ENCODE data around the gene ANKRD2.
"Not testable (repeated sequence)": the region's sequence is repeated elsewhere in the genome, so short reads cannot be mapped to it uniquely, and the experiment has no call there.

Gene ANKRD2

DNA sequence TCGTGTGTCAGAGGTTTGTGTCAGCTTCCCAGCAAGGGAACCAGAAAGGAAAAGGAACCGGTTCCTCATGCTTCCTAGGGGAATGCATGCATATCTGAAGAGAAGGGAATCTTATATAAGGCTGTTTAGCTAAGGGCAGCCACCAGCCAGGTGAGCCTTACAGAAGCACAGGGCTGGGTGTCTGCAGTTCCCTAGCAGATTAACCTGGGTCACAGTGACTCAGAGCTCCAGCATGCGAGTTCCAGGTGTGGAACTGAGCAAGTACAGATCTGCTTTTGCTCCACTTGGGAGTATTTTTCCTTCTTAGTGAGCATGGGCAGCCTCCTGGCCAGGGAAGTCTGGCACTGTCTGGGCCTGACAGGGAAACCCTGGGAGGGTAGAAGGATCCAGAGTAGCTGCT lies 957 bp upstream of the ANKRD2 start:
- DNase-seq (ENCODE audit: low spot score), result peak; percentile 92

DNA sequence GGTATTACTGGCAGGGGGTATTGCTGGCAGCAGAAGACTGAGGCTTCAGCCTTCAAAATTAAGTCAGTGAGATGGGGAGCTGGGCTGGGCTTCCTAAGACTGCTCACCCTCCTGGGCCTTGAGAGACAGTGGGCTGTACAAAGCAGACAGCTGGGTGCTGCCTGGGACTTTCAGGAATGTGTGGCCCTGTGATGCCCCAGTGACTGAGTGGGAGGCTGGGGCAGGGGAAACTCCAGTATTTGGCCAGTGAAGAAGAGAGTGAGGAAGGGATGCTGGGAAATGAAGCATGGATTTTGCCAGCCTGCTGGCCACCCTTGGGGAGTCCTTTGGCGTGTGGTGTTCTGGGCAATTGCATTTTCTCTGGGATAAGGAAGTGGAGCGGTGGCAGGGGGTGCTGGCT lies 442 bp downstream of the ANKRD2 start:
- DNase-seq (ENCODE audit: low spot score), result peak; percentile 92

DNA sequence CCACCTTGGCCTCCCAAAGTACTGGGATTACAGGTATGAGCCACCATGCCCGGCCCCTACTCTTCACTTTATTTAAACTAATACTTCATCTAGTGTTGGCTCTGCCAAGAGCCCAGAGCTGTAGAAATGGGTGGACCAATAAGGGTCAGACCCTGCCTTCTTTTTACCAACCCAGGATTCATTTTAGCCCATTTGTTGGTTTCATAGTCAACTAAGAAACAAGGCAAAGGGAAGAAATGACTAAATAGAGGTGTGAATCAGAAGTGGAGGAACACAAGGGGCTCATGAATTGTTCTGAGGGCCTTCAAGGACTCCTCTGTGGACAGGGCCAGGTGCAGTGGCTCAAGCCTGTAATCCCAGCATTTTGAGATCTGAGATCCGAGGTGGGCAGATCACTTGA lies 1.1 kb downstream of the ANKRD2 start:
- no peak for DNase-seq (ENCODE audit: low spot score)

DNA sequence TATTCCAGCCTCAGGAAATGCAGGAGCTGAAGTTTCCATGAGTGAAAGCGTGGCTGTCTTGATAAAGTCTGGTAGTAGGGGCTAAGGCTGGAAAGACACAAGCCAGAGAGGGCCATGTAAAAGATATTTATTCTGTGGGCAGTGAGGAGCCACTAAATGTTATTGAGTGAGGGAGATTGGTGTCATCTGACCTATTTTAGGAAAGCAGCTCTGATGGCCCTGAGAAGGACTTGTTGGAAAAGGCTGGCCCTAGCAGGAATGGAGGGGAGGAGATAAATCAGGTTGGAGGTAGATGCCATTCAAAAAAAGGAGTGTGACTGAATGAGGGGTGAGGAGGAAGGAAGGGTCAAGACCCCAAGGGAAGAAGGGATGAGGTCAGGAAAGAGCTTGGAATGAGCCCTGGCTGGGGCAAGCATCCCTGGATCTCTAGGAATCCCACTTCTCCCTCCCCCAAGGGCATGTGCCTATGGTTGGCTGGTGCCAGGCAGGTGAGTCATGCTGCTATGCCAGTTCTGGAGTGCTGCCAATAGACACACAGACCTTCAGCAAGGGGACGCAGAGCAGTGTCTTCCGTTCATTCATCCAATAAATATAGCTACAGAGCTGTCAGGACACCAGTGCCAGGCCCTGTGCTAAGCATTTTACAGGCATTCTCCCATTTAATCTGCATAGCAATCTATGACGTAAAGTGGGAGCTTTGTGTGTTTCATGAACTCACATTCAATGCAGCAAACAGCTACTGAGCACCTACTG lies 2.0 kb downstream of the ANKRD2 start:
- peak; percentile 100 for DNase-seq (ENCODE audit: low spot score)

DNA sequence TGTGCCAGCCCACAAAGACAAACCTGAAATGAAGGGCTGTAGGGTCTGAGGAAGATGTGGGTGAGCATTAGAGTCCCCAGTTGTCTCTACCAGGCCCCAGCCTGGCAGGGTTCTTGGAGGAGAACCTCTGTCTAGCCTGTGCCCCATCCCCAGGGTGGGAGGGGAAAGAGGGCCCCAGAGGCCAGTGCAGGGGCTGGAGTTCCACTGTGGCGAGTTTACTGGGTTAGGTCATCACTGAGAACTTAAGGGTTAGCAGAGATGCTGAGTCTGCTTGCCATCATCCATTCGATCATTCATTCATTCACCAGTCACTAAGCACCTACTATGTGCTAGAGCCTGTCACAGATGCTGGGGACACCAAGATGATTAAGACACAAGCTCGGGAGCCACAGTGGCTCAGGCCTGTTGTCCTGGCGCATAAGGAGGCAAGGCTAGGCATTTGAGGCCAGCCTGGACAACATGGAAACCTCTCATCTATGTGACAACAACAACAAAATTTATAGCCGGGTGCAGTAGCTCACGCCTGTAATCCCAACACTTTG lies 2.6 kb downstream of the ANKRD2 start:
- peak; percentile 79 for DNase-seq (ENCODE audit: low spot score)

DNA sequence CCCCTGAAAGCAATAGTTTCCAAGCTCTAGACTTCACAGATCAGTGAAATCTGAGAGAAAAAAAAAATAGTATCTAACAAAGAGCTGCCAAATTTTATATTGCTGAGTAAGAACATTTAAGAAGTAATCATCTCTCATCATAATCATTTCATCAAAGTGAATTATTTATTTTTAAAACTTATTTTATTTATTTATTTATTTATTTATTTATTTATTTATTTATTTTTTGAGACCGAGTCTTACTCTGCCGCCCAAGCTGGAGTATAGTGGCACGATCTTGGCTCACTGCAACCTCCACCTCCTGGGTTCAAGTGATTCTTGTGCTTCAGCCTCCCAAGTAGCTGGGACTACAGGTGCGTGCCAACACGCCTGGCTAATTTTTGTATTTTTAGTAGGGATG lies 3.9 kb downstream of the ANKRD2 start:
- DNase-seq (ENCODE audit: low spot score), result not testable (repeated sequence)

DNA sequence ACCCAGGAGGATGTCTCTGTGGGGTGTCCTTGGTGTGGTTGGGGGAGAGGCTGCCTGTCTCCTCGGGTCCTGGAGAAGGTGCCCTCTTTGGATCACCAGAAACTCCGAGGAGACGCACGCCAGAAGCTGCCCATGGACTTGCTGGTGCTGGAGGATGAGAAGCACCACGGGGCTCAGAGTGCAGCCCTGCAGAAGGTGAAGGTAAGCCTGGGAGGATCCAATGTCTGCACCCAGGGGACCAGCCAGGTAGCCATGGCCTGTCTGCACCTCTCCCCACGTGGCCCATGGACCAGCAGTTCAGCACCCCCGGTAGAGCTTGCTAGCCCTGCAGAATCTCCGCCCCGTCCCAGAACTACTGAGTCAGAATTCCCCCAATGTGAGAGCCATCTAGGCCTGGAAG lies 5.1 kb downstream of the ANKRD2 start:
- no peak for DNase-seq (ENCODE audit: low spot score)

DNA sequence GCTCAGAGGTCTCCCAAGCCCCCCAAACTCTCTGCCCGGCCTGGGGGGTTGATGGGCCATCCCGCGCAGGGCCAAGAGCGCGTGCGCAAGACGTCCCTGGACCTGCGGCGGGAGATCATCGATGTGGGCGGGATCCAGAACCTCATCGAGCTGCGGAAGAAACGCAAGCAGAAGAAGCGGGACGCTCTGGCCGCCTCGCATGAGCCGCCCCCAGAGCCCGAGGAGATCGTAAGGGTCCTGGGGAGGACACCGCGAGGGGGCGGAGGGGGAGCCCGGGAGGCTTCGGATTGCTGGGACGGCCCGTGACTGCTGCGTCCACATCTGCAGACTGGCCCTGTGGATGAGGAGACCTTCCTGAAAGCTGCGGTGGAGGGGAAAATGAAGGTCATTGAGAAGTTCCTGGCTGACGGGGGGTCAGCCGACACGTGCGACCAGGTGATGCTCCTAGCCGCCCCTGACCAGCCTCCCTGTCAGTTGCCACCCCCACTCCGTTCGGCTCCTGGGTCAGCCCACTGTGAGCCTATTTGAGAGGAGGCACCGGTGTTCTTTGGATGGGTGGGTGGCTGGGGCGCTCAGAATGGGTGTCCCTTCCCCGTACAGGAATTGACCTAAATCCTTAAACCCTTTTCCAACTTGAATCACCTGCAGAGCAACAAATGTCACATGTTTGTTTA lies 5.7 kb downstream of the ANKRD2 start:
- no peak for DNase-seq (ENCODE audit: low spot score)

DNA sequence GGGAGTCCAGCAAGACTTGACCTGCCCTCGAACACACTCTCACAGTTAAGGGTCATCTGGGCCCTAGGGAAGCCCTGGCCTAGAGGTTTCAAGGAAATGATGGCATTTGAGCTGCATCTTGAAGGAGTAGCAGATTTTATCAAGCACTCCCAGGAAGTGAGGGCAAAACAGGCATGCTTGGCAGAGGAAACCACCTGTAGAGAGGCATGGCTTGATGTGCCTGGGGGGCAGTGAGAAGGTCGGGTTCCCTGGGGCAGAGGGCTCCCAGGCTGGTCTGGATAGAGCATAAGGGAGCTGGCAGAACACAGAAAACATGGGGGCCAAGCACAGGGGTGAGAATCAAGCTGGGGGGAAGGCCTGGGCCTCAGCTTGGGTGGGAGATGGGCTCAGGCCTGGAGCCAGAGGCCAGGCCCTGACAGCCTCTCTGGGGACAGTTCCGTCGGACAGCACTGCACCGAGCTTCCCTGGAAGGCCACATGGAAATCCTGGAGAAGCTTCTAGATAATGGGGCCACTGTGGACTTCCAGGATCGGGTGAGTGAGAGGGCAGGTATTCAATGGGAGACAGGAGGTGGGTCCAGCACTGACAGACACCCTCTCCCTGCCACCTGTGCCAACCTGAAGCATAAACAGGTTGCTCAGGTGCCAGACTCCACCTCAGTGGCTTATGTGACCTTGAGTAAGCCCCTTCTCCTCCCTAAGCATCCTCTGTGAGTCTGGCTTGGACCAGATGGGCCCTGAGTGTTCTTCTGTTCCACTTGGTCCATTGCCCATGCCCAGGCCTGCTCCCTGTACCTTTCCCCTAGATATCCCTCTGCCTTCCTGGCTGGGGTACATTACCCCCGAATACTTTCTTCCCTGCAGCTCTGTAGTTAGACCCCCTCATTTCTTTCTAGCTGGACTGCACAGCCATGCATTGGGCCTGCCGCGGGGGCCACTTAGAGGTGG lies 8.1 kb downstream of the ANKRD2 start:
- no peak for DNase-seq (ENCODE audit: low spot score)

DNA sequence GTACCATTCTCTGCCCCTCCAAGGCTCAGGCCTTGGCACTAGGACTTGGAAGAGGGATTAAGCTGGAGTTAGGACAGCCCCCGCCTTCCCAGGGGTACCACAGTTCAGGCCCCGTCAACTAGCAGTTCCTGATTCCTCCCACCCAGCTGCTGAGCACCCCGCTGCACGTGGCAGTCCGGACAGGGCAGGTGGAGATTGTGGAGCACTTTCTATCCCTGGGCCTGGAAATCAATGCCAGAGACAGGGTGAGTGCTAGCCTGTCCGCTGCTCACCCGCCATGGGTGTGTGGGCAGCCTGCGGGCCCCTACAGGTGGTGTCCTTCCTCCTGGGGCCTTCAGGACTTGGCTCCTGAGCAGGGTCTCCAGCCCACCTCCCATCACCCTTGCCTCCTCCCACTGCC lies 9.6 kb downstream of the ANKRD2 start:
- DNase-seq (ENCODE audit: low spot score), result no peak

DNA sequence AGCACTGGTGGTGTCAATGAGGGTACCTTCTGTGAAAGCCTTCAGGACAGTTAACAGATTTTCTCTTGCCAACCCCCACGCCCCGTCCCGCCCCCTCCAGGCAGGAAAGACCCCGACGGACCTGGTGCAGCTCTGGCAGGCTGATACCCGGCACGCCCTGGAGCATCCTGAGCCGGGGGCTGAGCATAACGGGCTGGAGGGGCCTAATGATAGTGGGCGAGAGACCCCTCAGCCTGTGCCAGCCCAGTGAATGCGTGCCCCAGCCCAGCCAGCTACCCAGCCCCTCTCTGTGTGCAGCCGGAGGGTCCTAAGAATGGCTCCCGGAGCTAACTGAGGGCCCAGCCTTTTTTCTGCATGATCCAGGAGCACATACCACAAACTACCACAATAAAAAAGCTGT lies 10.9 kb downstream of the ANKRD2 start:
- no peak for DNase-seq (ENCODE audit: low spot score)

DNA sequence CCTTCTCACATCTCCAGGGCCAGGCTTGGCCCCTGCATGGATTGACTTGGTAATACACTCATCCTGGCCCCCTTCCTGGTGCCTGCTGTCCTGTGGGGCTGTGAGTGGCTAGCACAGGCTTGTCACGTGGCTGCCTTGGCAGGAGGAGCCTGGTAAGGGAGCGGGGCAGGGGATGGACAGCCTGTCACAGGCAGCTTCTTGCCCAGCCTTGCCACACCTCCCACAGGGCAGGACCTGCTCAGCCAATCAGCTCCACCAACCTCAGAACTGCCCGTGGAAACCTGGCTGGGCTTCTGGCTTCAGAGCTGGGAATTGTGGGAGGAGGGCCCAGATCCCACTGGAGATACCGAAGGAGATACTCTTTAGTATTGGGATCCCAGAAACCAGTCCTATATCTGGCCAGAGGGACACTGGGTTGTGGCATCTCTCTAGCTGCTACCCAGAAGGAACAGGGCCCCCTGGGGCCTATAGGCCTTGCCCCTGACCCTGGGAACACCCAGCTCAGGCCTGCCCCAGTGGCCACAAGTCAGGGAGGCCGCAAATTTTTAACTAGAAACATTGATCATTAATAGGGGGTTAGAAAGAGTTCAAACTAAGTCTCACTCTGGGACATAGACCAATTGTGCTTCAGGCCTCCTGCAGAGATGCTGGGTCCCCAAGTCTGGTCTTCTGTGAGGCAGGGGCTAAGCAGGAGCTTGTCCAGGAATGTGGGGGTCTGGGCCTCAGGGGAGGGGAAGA lies 11.7 kb downstream of the ANKRD2 start, which contains the start of gene HOGA1:
Gene HOGA1 (plus strand): TSS at position 330 of the 738 bp plus-strand sequence. CDS start 315 bp downstream, at position 645.
- DNase-seq (ENCODE audit: low spot score), result peak; percentile 98

DNA sequence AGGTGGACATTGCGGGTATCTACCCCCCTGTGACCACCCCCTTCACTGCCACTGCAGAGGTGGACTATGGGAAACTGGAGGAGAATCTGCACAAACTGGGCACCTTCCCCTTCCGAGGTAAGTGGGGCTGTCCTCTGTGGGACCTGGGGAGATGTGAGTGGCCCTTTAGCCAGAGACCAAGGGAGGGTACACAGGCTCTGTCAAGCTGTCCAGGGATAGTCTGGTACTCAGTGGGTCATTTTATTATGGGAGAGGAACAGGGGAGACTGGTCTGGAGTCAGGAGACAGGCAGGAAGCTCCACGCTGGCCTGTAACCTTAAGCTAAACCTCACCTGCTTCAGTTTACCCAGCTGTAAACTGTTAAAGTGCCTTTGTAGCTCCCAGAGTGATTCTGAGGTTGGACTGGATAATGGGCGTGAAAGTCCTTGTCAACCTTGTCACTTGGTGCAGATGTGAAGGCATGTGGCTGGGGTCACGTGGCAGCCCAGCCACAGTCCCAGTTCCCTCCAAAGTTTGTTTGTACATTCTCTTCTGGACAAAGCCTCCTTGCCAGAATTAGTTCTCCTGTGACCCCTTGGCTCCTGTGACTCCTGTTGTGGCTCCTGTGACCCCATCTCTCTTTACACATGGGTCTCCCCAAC lies 12.3 kb downstream of the ANKRD2 start:
- no peak for DNase-seq (ENCODE audit: low spot score)

DNA sequence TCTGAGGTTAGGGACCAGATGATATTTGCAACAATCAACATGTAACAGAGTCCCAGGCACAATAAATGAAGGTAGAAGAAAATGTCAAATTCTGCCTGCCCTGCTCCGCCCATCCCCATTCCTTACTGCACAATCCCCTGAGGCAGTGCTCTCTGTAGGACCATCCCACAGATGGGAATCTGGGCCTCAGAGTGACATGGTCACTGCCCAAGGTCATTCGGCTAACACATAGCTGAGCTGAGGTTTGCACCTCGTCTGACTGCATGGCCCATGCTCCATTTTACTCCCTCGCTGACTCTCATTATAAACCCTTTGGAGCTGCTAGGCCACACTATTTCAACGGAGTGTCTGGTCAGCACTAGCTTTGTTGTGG lies 12.8 kb downstream of the ANKRD2 start:
- no peak for DNase-seq (ENCODE audit: low spot score)

DNA sequence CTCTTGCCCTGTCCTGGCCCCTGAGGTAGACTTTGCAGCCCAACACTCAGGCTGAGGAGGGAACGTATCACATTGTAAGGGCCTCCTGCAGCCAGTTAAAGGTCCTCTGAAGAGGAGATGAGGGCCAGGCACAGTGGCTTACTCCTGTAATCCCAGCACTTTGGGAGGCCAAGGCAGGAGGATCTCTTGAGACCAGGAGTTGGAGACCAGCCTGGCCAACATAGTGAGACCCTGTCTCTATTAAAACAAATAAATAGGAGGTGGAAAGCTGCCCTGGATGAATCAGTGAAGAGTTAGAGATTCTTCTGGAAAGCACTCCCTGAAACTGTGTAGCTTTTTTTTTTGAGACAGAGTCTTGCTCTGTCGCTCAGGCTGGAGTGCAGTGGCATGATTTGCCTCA lies 14.6 kb downstream of the ANKRD2 start:
- DNase-seq (ENCODE audit: low spot score), result no peak

DNA sequence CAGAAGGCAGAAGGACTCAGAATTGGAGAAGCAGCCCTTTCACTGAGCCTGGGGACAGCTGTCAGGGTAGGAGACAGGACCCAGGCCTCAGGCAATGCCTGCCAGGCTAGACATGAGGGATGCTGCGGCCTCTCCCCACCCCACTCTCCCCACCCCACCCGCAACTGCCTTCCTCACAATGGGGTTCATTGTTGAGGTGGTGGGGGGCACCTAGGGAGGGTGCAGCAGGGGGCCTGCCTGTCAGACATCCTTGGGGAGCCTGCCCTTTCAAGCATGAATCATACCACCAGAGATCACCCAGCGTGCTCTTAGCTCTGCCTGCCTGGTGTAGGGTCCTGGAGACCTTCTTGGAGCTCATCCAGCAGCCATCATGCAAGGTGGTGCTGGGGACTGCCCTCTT lies 16.9 kb downstream of the ANKRD2 start, which contains the start of gene C10orf62:
Gene C10orf62 (plus strand): TSS at position 243 of the 400 bp plus-strand sequence. CDS start 177 bp downstream, outside the sequence.
- DNase-seq (ENCODE audit: low spot score), result no peak

DNA sequence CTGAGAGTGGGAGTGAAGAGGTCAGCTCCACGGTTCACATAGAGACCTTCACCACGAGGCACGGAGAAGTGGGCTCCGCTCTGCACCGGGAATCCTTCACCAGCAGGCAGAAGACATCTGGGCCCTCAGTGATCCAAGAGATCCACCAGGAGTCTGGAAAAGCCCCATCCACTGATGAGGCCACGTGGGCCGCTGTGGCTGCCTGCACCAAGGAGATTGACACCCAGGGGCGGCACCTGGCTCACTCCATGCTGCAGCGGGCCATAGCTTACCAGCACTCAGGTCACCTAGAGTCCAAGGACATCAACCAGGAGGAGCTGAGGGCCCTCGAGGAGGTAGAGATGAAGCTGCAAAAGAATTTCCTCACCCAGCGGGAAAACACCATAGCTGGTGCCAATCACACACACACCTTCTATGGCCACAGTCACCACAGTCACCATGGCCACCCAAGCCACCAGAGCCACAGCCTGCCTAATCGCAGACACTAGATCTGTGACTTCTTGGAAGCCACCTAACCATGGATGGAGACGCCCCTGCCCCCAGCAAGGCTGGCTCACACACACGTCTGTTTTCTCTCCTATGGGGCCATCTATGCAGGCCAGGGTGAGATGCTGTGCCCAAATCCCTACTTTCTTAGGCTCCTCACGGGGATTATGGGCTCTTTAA lies 17.6 kb downstream of the ANKRD2 start:
- DNase-seq (ENCODE audit: low spot score), result no peak

DNA sequence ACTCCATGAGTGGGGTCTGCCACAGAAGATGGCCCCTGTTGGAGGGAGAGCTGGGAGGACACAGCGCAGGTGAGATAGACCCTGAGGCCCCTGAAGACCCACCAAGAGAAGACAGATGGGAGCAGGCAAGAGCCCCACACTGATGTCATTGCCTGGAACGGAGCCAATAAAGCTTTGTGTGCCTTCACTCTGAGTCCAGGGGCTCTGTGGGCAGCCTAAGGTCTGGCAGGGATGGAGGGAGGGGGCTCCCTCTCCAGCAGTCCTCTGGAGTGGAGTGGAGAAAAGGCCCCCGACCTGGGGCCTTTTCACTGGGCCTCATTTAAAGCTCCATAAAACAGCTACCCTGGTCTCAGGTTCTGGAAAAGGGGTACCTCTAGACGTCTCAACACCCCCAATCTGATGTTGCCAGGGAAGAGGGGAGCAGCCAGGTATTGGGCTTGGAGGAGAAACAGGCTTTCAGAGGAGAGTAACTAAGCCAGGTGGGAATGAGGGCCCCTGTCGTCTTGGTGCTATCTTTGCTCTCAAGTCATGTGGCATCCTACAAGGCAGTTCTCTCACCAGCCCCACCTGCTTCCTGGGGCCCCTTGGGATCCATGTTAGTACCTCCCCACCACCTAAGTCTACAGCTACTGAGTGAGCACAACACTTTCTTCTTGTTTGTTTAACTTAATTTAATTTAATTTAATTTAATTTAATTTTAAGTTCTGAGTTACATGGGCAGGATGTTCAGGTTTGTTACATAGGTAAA lies 18.3 kb downstream of the ANKRD2 start:
- no peak for DNase-seq (ENCODE audit: low spot score)

DNA sequence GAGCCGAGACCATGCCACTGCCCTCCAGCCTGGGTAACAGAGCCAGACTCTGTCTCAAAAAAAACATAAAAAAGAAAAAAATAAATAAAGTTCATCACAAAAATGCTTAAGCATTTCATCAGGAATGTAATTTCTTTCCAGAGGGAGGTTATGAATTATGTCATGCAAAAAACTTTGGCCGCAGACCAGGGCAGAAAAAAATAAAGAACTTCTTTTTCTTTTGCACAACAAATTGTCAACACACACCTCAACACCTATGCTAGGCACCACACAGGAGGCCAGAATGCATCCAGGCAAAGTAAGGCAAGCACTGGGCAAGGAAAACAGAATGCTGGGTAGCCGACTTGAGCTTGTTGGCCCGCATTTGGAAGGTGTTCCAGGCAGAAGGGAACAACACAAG lies 20.8 kb downstream of the ANKRD2 start:
- no peak for DNase-seq (ENCODE audit: low spot score)
